IPS DF 4.7 (cell line): Measurements from ENCODE around the gene HDAC10.
"Not testable (repeated sequence)": the region's sequence is repeated elsewhere in the genome, so short reads cannot be mapped to it uniquely, and the experiment has no call there.

Experiments
- DNase-seq: peaks from one replicate; pipeline ENCODE4 v3.0.0-alpha.2; 2013; ENCODE audit warnings: low spot score; ENCODE audit errors: extremely low read depth

Gene HDAC10

DNA sequence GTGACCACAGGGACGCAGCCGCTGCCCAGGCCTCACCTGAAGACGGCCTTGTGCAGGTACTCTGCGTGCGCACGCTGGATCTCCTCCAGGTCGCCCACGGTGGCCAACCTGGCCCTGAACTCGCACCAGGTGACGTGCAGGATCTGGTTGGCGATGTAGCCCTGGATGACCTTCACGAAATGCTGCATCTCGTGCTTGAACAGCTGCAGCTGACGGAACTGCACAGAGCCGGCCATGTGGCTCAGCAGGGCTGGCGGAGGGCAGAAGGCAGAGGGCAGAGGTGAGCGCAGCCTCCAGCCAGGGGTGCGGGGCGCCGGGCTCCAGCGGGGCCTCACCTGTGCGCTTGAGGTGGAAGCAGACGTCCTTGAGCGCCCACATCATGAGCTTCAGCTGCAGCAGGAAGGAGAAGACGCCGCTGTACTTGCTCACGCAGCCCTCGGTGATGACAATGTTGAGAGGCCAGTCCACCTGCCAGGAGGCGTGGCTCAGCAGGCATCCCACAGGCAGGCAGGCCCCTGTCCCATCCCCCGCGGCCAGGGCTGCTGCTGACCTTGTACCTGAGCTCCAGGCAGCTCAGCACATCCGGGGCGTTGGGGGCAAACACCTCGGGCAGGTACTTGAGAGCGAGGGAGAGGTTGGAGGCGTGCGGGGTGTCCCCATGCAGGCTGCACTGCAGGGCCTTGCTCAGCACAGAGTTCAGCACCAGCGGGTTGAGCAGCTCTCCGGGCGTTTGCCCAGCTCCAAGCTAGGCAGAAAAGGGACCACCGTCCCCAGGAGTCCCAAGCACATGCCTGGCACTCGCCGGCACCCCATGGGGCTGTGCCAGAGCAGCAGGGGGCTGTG lies 32.7 kb downstream of the HDAC10 start:
- no peak for DNase-seq

DNA sequence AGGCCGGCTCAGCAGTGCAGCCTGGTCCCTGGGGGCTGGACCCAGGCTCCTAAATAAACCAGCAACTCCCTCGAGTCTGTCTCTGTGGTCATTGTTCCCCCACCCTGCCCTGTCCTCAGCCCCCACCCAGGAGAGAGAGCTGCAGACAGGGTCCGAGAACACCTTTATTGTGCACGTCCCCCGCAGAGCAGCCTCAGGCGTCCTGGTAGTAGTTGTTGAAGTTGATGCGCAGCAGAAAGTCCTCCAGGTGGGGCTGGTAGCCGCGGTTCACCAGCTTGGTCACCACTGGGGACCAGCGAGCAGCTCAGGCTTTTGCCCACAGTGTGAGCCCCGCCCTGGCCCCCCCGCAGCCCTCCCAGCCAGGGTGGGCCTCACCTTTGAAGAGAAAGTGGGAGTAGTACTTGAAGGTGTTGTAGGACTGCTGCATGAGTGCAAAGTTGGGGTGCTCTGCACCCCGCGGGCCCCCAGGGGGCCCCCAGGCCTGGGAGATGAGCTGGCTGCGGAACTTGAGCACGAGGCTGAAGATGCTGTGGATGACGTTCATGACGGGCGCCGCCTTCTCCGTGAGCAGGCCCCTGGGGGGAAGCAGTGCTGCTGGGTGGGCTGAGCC lies 33.4 kb downstream of the HDAC10 start:
- DNase-seq, result no peak

DNA sequence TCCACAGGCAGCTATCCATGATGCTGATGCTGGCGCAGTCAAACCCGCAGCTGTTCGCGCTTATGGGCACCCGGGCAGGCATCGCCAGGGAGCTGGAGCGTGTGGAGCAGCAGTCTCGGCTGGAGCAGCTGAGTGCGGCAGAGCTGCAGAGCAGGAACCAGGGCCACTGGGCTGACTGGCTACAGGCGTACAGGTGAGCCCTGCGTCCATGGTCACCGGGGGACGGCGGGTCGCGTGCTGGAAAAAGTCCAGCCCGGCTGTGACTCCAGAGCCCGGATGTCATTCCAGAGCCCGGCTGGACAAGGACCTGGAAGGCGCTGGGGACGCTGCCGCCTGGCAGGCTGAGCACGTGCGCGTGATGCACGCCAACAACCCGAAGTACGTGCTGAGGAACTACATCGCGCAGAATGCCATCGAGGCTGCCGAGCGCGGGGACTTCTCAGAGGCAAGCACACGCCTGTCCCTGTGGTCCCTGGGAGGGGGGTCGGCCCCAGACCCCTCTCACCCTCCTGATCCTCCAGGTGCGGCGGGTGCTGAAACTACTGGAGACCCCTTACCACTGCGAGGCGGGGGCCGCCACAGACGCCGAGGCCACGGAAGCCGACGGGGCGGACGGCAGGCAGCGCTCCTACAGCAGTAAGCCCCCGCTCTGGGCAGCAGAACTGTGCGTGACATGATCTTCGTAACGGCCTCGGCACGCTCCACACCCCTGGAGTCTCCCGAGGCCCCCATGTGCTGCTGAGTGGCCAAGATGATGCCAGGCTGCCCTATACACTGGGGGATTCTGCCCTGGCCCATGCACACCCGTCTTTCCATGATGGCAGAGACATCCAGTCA lies 34.2 kb downstream of the HDAC10 start:
- DNase-seq, result no peak

DNA sequence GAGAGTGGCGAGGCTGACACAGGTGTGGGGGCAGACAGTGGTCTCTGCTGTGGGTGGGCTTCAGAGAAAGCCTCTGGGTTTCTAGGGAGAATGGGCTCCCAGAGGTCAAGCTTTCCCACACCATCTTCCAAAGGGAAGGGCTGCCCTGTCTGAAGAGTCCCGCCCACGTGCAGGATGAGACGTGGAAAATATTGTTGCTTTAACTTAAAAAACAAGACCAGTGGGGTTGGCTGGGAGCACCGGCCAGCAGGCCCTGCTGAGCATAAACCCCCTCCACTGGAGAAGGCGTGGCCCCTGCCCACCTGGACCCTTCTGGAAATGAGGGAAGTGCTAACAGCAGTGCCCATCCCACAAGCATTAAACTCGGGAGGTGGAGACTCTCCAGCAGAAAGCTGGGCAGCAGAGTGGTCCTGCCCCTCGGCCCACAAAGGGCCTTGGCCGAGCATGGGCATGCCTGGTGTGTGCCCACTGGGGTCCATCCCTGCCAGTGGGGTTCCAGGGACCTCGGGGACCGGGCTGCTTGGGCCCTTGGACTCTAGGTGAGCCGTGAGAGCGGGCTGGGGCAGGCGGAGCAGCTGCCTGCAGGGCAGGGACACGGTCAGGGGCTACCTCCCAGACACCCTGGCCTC lies 34.9 kb downstream of the HDAC10 start:
- no peak for DNase-seq

- DNase-seq, result no peak
These were observed 35.6 kb downstream of the HDAC10 start for GRCh38 chr22:50215297-50216054.

DNA sequence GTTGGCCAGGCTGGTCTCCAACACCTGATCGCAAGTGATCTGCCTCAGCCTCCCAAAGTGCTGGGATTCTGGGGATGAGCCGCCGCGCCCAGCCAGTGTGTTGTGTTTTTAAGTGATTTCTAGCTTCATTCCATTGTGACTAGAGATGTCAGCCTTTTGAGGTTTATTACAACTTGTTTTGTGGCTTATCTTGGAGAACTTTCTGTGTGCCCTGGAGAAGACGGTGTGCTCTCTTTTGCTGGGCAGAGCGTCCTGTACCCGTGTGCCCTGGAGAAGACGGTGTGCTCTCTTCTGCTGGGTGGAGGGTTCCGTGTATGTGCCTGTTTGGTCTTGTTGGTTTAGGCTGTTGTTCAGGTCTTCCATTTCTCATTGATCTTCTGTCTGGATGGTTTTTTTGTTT lies 37.8 kb downstream of the HDAC10 start:
- no peak for DNase-seq

GRCh38 chr22:50211147-50211546 lies 39.9 kb downstream of the HDAC10 start:
- no peak for DNase-seq

DNA sequence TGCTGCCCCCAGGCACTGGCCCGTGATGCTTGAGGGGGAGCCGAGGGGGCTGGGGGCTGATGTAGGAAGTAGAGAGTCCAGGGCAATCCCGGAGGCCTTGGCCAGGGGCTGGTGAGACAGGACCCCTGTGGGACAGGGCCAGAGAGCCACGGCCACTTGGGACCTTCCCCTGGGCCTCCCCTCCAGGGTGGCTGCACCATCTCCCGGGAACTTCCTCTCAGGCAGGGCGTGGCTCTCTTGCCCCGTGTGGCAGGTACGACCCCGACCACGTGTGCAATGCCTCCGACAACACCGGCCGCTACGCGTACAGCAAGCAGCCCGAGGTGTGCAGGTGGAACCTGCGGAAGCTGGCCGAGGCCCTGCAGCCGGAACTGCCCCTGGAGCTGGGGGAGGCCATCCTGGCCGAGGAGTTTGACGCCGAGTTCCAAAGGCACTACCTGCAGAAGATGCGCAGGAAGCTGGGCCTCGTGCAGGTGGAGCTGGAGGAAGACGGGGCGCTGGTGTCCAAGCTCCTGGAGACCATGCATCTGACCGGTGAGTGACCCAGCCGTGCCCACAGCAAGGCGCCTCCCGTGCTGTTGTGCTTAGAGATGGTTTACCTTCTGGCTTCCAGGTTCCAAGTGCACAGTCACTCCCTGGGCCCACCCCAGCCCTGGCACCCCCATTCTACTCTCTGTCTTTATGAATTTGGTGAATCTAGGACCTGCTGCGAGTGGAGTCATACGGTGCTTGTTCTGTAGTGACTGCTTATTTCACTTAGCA lies 40.5 kb downstream of the HDAC10 start:
- DNase-seq, result no peak

DNA sequence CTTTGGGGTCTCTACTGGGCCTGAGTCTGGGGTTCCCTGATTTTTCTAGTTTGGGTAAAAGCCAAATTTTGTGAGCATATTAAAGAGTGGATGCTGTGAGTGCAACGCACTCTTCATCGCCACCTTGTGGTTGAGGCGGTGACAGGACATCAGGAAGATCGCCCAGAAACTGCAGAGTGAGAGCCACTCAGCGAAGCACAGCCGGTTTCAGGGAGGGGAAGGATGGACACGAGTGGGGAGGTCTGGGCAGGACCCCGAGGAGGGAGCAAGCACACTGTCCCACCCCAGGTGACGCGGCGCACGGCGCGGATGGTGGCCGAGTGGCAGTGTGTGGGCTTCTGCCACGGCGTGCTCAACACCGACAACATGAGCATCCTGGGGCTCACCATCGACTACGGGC lies 41.2 kb downstream of the HDAC10 start:
- DNase-seq, result no peak

DNA sequence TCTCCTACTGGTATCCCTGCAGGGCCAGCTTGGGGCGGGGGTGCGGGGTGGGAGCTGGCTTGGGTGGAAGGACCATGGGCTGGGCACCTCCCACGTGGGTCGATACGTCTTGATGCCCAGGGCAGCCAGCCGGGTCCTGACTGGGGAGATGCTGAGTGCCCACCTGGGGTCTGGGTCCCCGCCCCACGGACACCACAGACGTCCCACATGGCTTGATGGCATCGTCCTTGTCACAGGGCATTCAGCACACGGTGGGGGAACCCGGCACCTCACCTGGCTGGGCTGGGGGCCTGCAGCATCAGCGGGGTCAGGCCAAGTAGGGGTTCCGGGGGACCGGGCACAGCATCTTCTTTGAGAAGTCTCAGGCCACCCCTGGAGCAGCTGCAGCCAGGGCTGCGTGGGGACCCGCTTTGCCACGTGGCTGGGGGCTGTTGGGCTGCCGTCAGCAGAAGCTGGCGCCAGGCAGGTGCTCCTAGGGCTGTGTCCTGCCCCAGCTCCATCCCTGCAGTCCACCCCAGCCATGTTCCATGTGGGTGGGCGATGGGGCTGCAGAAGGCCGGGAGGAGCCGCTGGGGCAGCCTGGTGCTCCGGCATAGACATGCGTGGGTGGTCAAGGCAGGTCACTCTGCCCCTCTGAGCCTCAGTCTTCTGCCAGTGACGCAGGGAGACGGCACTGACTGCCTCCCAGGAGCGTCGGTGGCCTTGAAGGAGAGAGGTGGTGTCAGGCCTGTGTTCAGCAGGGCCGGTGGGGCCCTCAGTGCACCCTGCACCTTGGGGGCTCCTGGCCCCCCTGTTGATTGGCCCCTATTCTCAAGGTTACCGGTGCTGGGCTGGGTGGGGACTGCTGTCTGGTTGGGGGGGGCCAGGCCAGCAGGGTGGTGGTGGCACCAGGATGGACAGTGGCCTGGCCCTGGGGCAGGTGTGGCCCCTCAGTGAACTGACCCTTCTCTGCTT lies 41.8 kb downstream of the HDAC10 start:
- DNase-seq, result no peak

DNA sequence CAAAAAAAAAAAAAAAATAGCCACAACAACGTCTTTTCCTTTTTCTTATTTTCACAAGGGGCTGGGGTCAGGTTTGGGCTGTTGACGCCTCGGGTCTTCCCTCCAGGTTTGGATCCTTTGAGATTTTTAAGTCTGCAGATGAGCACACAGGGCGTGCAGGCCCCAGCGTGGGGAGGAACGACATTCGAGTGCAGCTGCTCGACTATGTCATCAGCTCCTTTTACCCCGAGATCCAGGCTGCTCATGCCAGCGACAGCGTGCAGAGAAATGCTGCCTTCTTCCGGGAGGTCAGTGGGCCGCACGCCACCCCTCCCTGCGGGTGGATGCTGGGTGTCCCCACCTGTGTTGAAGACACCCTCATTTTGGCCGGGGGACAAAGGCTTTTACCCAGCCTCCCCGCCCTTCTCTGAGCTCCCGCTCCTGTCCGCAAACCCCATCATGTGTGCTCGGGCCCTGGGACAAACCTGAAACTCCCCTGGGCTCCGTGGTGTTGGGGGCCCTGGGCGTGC lies 42.6 kb downstream of the HDAC10 start:
- DNase-seq, result no peak

DNA sequence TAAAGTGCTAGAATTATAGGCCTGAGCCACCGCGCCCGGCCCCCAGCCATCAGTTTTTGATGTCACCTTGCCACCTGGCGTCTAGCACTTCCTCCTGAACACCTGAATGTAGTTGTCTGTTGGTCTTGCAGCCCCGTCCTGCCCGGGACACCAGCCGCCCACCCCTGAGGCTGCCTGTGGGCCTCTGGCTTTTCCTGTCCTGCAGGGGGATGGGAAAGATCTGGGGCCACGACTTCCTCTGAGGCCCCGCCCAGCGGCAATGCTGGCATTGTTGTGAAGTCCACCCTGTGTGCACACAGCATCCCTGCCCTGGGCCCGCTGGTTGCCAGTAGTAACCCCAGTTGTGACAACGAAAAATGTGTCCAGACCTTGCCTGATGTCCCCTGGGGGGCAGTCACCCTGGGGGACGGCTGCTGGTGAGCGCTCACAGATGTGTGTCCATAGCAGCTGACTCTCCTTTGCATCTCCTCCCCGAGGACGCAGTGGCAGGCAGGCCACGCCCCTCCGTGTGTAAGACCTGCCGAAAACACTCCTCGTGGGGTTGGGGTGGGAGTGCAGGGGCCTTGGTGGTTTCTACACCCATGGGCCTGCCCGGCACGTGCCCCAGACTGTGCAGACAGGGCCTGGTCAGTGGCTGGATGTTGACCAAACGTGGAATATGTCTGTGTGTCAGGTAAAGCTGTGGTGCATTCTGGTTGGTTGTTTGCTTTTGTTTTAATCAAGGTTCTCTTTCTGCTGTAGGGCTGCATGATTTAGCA lies 43.5 kb downstream of the HDAC10 start:
- DNase-seq, result no peak

DNA sequence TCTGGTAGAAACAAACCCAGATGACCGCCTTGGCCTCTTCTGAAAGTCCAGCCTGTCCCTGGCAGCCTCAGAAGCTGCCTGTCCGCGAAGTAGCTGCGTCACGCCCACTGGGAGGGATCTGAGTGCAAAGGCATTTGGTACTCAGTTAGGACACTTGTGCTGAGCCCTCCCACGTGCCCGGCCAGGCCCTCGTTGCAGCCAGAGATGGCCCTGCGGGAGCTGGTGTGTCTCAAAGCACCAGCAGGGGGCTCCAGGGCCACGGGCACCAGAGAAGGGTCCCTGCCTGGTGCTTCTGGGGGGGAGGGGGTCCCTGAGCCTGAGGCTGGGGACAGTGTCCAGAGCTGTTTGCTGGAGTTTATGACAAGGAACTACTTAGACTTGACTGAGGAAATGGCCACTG lies 44.5 kb downstream of the HDAC10 start:
- no peak for DNase-seq

DNA sequence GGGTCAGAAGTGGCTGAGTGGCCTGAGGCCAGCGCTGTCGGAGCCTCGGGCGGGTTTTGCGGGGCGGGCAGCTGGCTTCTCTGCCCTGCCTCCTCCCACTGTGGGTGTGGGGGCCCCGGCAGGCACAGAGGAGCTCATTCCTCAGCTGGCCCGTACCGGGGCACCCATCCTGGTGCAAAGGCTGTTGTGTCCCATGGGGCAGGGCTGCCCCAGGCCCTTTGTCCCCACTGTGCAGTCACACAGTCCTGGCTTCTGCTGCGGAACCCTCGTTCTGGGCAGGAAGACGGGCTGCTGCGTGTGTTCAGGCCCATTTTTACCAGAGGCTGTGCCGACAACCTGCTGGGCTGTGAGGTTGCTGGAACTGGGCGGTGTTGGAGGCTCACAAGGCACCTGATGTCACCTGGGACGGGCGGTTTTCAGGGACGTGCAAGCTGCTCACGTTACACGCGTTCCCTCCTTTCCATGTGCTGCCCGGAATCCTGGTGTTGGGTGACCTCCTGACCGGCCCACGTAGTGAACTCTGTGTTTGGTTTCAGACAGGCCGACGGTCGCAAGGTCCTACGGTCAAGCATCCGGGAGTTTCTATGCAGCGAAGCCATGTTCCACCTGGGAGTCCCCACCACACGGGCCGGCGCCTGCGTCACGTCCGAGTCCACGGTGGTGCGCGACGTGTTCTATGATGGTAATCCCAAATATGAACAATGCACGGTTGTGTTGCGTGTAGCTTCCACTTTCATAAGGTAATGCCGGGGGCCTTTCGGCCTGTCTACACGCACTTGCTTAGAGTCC lies 45.1 kb downstream of the HDAC10 start:
- DNase-seq, result no peak

- not testable (repeated sequence) for DNase-seq
These were observed 46.1 kb downstream of the HDAC10 start for GRCh38 chr22:50204998-50205397.

GRCh38 chr22:50204571-50204970 lies 46.5 kb downstream of the HDAC10 start:
- DNase-seq, result no peak

- DNase-seq, result no peak
These were observed 47.8 kb downstream of the HDAC10 start for GRCh38 chr22:50203288-50203687.
